SU-DHL-6 (cell line): ENCODE results near the gene SPO11.
A peak's percentile ranks its signal among the peaks of the same experiment; 100 is the strongest.
"Not testable (repeated sequence)": the region's sequence is repeated elsewhere in the genome, so short reads cannot be mapped to it uniquely, and the experiment has no call there.

Experiments
- H2AFZ ChIP-seq: fragments of 200-600 bp; sonication (generic); 2 replicates; pipeline ENCODE4 v1.6.1; 2014; ENCODE audit warnings: low read depth, mild to moderate bottlenecking, moderate library complexity, mixed read lengths, antibody characterized with exemption, low read length; ENCODE audit not compliant: severe bottlenecking
- H3F3A ChIP-seq: fragments of 200-600 bp; shearing (Covaris generic); 2 replicates; pipeline ENCODE4 v1.6.0; 2016; ENCODE audit warnings: antibody characterized with exemption, mild to moderate bottlenecking; ENCODE audit not compliant: insufficient read depth
- H3K27ac ChIP-seq: fragments of 200-600 bp; sonication (generic); 2 replicates; pipeline ENCODE4 v1.5.1; 2016; ENCODE audit warnings: low read depth, mild to moderate bottlenecking, low read length, moderate library complexity, mixed read lengths
- H3K27me3 ChIP-seq: fragments of 200-600 bp; sonication (generic), shearing (Covaris generic); 2 replicates; pipeline ENCODE4 v1.6.0; 2014; ENCODE audit warnings: mild to moderate bottlenecking, low read length
- H3K36me3 ChIP-seq: fragments of 200-600 bp; sonication (generic); 2 replicates; pipeline ENCODE4 v1.6.1; 2014; ENCODE audit warnings: mild to moderate bottlenecking, low read length, mixed read lengths
- H3K4me2 ChIP-seq: fragments of 300-600, 200-600 bp; shearing (Covaris generic), sonication (generic); 2 replicates; pipeline ENCODE4 v1.6.0; 2014; ENCODE audit warnings: low read length, low read depth, mild to moderate bottlenecking; ENCODE audit not compliant: poor library complexity, severe bottlenecking
- H3K4me3 ChIP-seq: fragments of 200-600 bp; sonication (generic); 2 replicates; pipeline ENCODE4 v1.5.1; 2014; ENCODE audit warnings: antibody characterized with exemption, low read length, mild to moderate bottlenecking, mixed read lengths; ENCODE audit not compliant: insufficient read depth, poor library complexity, severe bottlenecking
- H3K79me2 ChIP-seq: fragments of 200-600 bp; sonication (generic); 2 replicates; pipeline ENCODE4 v1.6.1; 2014; ENCODE audit warnings: mild to moderate bottlenecking, low read length, moderate library complexity; ENCODE audit not compliant: insufficient read depth
- H3K9ac ChIP-seq: fragments of 200-600 bp; sonication (generic); 2 replicates; pipeline ENCODE4 v1.7.0; 2014; ENCODE audit warnings: mild to moderate bottlenecking, low read length
- H3K9me2 ChIP-seq: fragments of 200-600 bp; sonication (generic); replicated peaks from 2 replicates; pipeline ENCODE4 v1.6.1; 2014; ENCODE audit warnings: low read length; ENCODE audit not compliant: insufficient read depth
- H3K9me3 ChIP-seq: fragments of 200-600 bp; sonication (generic); 2 replicates; pipeline ENCODE4 v1.6.1; 2014; ENCODE audit warnings: low read length, mixed read lengths; ENCODE audit not compliant: insufficient read depth
- H4K20me1 ChIP-seq: fragments of 200-600 bp; sonication (generic); 2 replicates; pipeline ENCODE4 v1.6.1; 2014; ENCODE audit warnings: low read depth, mild to moderate bottlenecking, antibody characterized with exemption, low read length, moderate library complexity, mixed read lengths
- EZH2phosphoT487 ChIP-seq: fragments of 200-600 bp; sonication (generic), shearing (Covaris generic); conservative IDR thresholded peaks from 2 replicates; pipeline ENCODE4 v1.6.1; 2018; ENCODE audit warnings: mild to moderate bottlenecking, antibody characterized with exemption, low read length, moderate library complexity, mixed read lengths
- TF ChIP-seq, protein P1 (sequence below): fragments of 200-600 bp; sonication (generic); IDR thresholded peaks from one replicate; pipeline ENCODE4 v1.5.1; 2017; ENCODE audit warnings: antibody characterized with exemption, mild to moderate bottlenecking, low read length, moderate library complexity; ENCODE audit not compliant: insufficient read depth, poor library complexity, severe bottlenecking

The SPO11 gene

GRCh38 chr20:57347393-57347792 is 17.8 kb downstream of the SPO11 start:
- H3K27me3 ChIP-seq: no peaks in the 10 kb centered on the region
- H3K9me3 ChIP-seq: no peaks in the 10 kb centered on the region
- H3F3A ChIP-seq: peaks cover 11% of the 10 kb centered on the region; the same call in 1 of the 2 replicates
- H3K27ac ChIP-seq: no peak overlapping the region
- no peaks in the 10 kb centered on the region; the same call in 1 of the 2 replicates for H4K20me1 ChIP-seq
- TF ChIP-seq EZH2phosphoT487: no peak
- TF ChIP-seq, protein P1, sequence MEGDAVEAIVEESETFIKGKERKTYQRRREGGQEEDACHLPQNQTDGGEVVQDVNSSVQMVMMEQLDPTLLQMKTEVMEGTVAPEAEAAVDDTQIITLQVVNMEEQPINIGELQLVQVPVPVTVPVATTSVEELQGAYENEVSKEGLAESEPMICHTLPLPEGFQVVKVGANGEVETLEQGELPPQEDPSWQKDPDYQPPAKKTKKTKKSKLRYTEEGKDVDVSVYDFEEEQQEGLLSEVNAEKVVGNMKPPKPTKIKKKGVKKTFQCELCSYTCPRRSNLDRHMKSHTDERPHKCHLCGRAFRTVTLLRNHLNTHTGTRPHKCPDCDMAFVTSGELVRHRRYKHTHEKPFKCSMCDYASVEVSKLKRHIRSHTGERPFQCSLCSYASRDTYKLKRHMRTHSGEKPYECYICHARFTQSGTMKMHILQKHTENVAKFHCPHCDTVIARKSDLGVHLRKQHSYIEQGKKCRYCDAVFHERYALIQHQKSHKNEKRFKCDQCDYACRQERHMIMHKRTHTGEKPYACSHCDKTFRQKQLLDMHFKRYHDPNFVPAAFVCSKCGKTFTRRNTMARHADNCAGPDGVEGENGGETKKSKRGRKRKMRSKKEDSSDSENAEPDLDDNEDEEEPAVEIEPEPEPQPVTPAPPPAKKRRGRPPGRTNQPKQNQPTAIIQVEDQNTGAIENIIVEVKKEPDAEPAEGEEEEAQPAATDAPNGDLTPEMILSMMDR: no peak
- H3K79me2 ChIP-seq: peaks cover 13% of the 10 kb centered on the region
- no peak overlapping the region for H3K9ac ChIP-seq
- H3K4me3 ChIP-seq: no peak overlapping the region
- H3K4me2 ChIP-seq: no peak overlapping the region
- H2AFZ ChIP-seq: no peak overlapping the region
- no peaks in the 10 kb centered on the region for H3K36me3 ChIP-seq
- no peaks in the 10 kb centered on the region for H3K9me2 ChIP-seq

GRCh38 chr20:57348200-57348921 is 18.8 kb downstream of the SPO11 start:
- H2AFZ ChIP-seq, H3K27me3 ChIP-seq: not testable (repeated sequence)
- peaks cover 11% of the 10 kb centered on the region; the same call in 1 of the 2 replicates for H3F3A ChIP-seq

GRCh38 chr20:57348922-57349574 is 19.4 kb downstream of the SPO11 start:
- not testable (repeated sequence) for H3K4me3 ChIP-seq, H3K9me2 ChIP-seq, H3K27ac ChIP-seq, H4K20me1 ChIP-seq, H3K27me3 ChIP-seq, H3K9ac ChIP-seq, H3K36me3 ChIP-seq, H3K4me2 ChIP-seq, H2AFZ ChIP-seq, H3K9me3 ChIP-seq
- peaks cover 11% of the 10 kb centered on the region; the same call in 1 of the 2 replicates for H3F3A ChIP-seq
- peaks cover 29% of the 10 kb centered on the region for H3K79me2 ChIP-seq

More at GRCh38 chr20:57348200-57348921, 18.8 kb downstream of the SPO11 start:
- H3K27ac ChIP-seq, H3K9me3 ChIP-seq, H3K4me3 ChIP-seq, H4K20me1 ChIP-seq, H3K9ac ChIP-seq, H3K9me2 ChIP-seq, H3K4me2 ChIP-seq, H3K36me3 ChIP-seq: not testable (repeated sequence)
- H3K79me2 ChIP-seq: peaks cover 23% of the 10 kb centered on the region

DNA sequence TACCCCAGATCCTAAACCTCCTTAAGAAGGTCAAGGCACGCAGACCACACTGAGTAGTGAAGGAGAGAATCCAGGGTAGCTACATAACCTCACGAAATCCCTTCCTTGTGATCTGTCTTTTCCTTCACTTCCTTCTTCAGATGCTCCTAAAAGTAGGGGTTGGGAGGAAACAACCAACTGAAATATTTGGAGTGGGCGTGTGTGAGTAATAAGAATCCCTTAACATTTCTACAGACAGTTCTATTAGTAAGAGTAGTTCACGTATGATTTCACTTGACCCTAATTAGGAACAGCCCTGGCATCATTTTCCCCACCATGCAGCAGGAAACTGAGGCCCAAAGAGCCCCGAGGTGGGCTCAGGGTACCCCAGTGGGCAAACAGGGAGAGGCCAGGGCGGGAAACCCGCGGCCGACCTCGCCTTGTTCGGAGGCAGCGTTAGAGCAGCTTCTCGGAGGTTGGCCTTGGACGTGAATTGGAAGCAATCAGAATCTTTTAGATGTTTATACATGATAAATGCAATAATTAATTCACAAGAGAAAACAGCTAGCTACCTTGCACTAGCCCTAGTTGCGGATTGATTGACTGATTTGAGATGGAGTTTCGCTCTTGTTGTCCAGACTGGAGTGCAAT is 20.6 kb downstream of the SPO11 start:
- no peak overlapping the region for H3K27ac ChIP-seq
- H3K9ac ChIP-seq: no peak overlapping the region
- no peaks in the 10 kb centered on the region for H3K27me3 ChIP-seq
- H3F3A ChIP-seq: peaks cover 11% of the 10 kb centered on the region; the same call in 1 of the 2 replicates
- TF ChIP-seq, protein P1: no peak
- no peak for TF ChIP-seq EZH2phosphoT487
- no peaks in the 10 kb centered on the region for H3K9me2 ChIP-seq
- no peaks in the 10 kb centered on the region; the same call in 1 of the 2 replicates for H4K20me1 ChIP-seq
- H3K36me3 ChIP-seq: peaks cover 4% of the 10 kb centered on the region; the same call in 1 of the 2 replicates
- peaks cover 33% of the 10 kb centered on the region for H3K79me2 ChIP-seq
- no peak overlapping the region for H3K4me3 ChIP-seq
- peak overlapping the region; percentile 19 for H2AFZ ChIP-seq
- no peaks in the 10 kb centered on the region for H3K9me3 ChIP-seq
- H3K4me2 ChIP-seq: peak overlapping the region; percentile 18

- Histone ChIP-seq H3K79me2 (peaks cover 33% of the 10 kb centered on the region), H3F3A (peaks cover 11% of the 10 kb centered on the region; the same call in 1 of the 2 replicates), H3K9ac (peak overlapping the region; percentile 90), H3K4me2 (peak overlapping the region; percentile 77), H3K4me3 (peak overlapping the region; percentile 93), H2AFZ (peak overlapping the region; percentile 83)
- H3K36me3 ChIP-seq, H3K9me2 ChIP-seq, H3K27ac ChIP-seq, H3K9me3 ChIP-seq, H3K27me3 ChIP-seq, H4K20me1 ChIP-seq: not testable (repeated sequence)
Observed at GRCh38 chr20:57350726-57351041, 21.1 kb downstream of the SPO11 start.
